ENCODE data around the gene SLC35F2. TPM values are rescaled to one million over a fixed set of nuclear protein-coding genes. Genes with fewer than 3 reads are reported as not detected.
"Not testable (repeated sequence)": the region's sequence is repeated elsewhere in the genome, so short reads cannot be mapped to it uniquely, and the experiment has no call there.

The SLC35F2 gene
- polyA plus RNA-seq, 2 of the 4 experiments (the other 2 are of a cell fraction) = 27.0 to 32.8 TPM

GRCh38 chr11:107864591-107864990 is 6.0 kb upstream of the SLC35F2 start (continued):
- TF ChIP-seq CTCF (IDR thresholded peaks at IDR 0.05) (no peak), SREBF2 (IDR thresholded peaks at IDR 0.05) (no peak), KDM1A (IDR thresholded peaks at IDR 0.05; ENCODE audit: low read depth) (no peak), MYC (IDR thresholded peaks at IDR 0.05; ENCODE audit: borderline replicate concordance, low read length) (no peak), ELK1 (IDR thresholded peaks at IDR 0.05; ENCODE audit: low read depth, low read length) (no peak), ZNF302 (CRISPR knock-in tag; IDR thresholded peaks at IDR 0.05) (no peak)

GRCh38 chr11:107860688-107861087 is 2.1 kb upstream of the SLC35F2 start:
- no peak for FAIRE-seq

GRCh38 chr11:107860240-107860620 is 1.6 kb upstream of the SLC35F2 start:
- H3K4me1 ChIP-seq; H3K9me3 ChIP-seq; ATAC-seq; DNase-seq (ENCODE audit: low read depth in 1 of 2, low spot score in 1 of 2); FAIRE-seq: not testable (repeated sequence)
- 92% methylated on average over 15 of the region's 15 CpGs for WGBS (ENCODE audit: missing lambda C conversion rate)
- peak overlapping the region; percentile 85 for H3K4me2 ChIP-seq
- CTCF ChIA-PET = interaction anchor here (0.6 kb wide), 1 partner anchor 10 kb away, joined by 4 read pairs; no protein-coding TSS in a partner anchor
- H3K4me3 ChIP-seq = peak overlapping the region; percentile 82; the same call in 2 of the 3 replicates
- POLR2A ChIA-PET = interaction anchor here (2.2 kb wide), 1 partner anchor 19 kb away, joined by 13 read pairs; no protein-coding TSS in a partner anchor
- peak overlapping the region in 1 of 2 experiments; percentile 95; a peak in 2 of 6 replicates for H3K27ac ChIP-seq

More at GRCh38 chr11:107860688-107861087, 2.1 kb upstream of the SLC35F2 start:
- Histone ChIP-seq H3K4me1 (peaks cover 9% of the 10 kb centered on the region; the same call in 2 of the 3 replicates), H3K4me3 (no peak overlapping the region), H3K9me3 (no peaks in the 10 kb centered on the region), H3K27ac (no peak overlapping the region), H3K4me2 (no peak overlapping the region)
- TF ChIP-seq NPAS2 (CRISPR knock-in tag; IDR thresholded peaks at IDR 0.05; ENCODE audit: borderline replicate concordance) (no peak), CBX2 (IDR thresholded peaks at IDR 0.05; ENCODE audit: borderline replicate concordance, low read depth) (no peak), HOXB13 (CRISPR knock-in tag; IDR thresholded peaks at IDR 0.05; ENCODE audit: low read depth) (no peak), CHD4 (IDR thresholded peaks at IDR 0.05; ENCODE audit: borderline replicate concordance) (no peak), EHF (CRISPR knock-in tag; IDR thresholded peaks at IDR 0.05) (no peak), KDM5A (IDR thresholded peaks at IDR 0.05) (no peak), EP300 (IDR thresholded peaks at IDR 0.05) (no peak), EHMT2 (IDR thresholded peaks at IDR 0.05; ENCODE audit: low read depth) (no peak), PHF8 (IDR thresholded peaks at IDR 0.05; ENCODE audit: borderline replicate concordance, low read depth) (no peak), HDAC2 (IDR thresholded peaks at IDR 0.05) (no peak), ZSCAN20 (CRISPR knock-in tag; IDR thresholded peaks at IDR 0.05) (no peak), POLR2A (IDR thresholded peaks at IDR 0.05; ENCODE audit: low read length) (no peak), ZC3H11A (IDR thresholded peaks at IDR 0.05) (no peak), SMC3 (IDR thresholded peaks at IDR 0.05) (no peak), KDM1A (IDR thresholded peaks at IDR 0.05; ENCODE audit: low read depth) (no peak)
- WGBS (ENCODE audit: missing lambda C conversion rate) = 58% methylated on average over 2 of the region's 2 CpGs
- ChIA-PET CTCF (no interaction called here), POLR2A (no interaction called here)
- no peak for DNase-seq (ENCODE audit: low read depth in 1 of 2, low spot score in 1 of 2)
- ATAC-seq = no peak

Measured in A549 (cell line).